Right lobe of liver (tissue), 6 donors: ENCODE results near the gene RASAL2. TPM values are rescaled to one million over a fixed set of nuclear protein-coding genes. Genes with fewer than 3 reads are reported as not detected.

Source experiments
- ATAC-seq, 4 donors: fragments of 200-7000 bp; cut with Tn5 transposase; one replicate each; pipeline ENCODE4 v1.9.1; 2020; ENCODE audit warnings: mild to moderate bottlenecking in 4 of 4, moderate library complexity in 4 of 4
- DNase-seq, 3 donors: peaks; one replicate each; pipeline ENCODE4 v3.0.0-alpha.2; 2020
- H3K27ac ChIP-seq, 3 donors: fragments of 200-600 bp; one replicate each; pipeline ENCODE4 v1.8.0; 2022
- H3K27me3 ChIP-seq, 2 donors: fragments of 200-600 bp; one replicate each; pipeline ENCODE4 v1.8.0; 2022
- H3K36me3 ChIP-seq, 4 donors: fragments of 200-600 bp; sonication (generic) in 1 of 4; one replicate each; pipeline versions ENCODE4 v1.5.1 to v1.8.0; 2017 to 2022; ENCODE audit warnings: control low read depth in 1 of 4
- H3K4me1 ChIP-seq, 4 donors: fragments of 200-600 bp; sonication (generic) in 1 of 4; one replicate each; pipeline versions ENCODE4 v1.5.1 to v1.8.0; 2017 to 2022; ENCODE audit warnings: control low read depth in 1 of 4
- H3K4me3 ChIP-seq, 3 donors: fragments of 200-600 bp; one replicate each; pipeline ENCODE4 v1.8.0; 2022
- H3K9me3 ChIP-seq, 4 donors: fragments of 200-600 bp; sonication (generic) in 1 of 4; one replicate each; pipeline versions ENCODE4 v1.5.1 to v1.8.0; 2017 to 2022; ENCODE audit warnings: control low read depth in 1 of 4
- CTCF ChIP-seq, 4 donors: fragments of 200-600 bp in 3 of 4; fragments of 450-650 bp in 1 of 4; IDR thresholded peaks; one replicate each; pipeline versions ENCODE4 v1.5.1 to v1.8.0; 2016 to 2022; ENCODE audit warnings: antibody characterized with exemption in 4 of 4, mild to moderate bottlenecking in 2 of 4
- POLR2A ChIP-seq: fragments of 450-650 bp; IDR thresholded peaks from one replicate; pipeline ENCODE4 v1.6.1; 2017; ENCODE audit warnings: antibody characterized with exemption, mild to moderate bottlenecking
- WGBS: methylation state at CpG from one replicate; pipeline ENCODE4 v1.1.6; 2018; ENCODE audit warnings: low coverage, low lambda C conversion rate; ENCODE audit not compliant: insufficient coverage; ENCODE audit errors: missing lambda C conversion rate; 5-methylcytosine and 5-hydroxymethylcytosine counted together
- intact Hi-C, 2 donors: fragments of 100-400 bp; cut with DNase I; formaldehyde crosslinking; loops; one replicate each; pipeline versions ENCODE4 v1.11.2 to v1.14.1; 2022
- total RNA-seq, 6 experiments: library from RNA; depleted of rRNA in 2 of 6; stranded (reverse); fragments of >200 nt in 2 of 6; fragmentation: NEBNext Ultra II Directional in 3 of 6; extraction: Animal tissue kit (Norgen Biotek cat#: 25700) in 3 of 6; gene quantifications; one replicate each; pipeline versions ENCODE4 v1.1.0 to v1.2.4, GENCODE V29; 2016 to 2023
- donor health status: DM: no; HTN: yes; CAD: no.
- donor health status: DM: no; HTN: no; CAD: no.
- donor health status: DM: no; HTN: no; CAD: no.
- donor health status: DM: no; HTN: yes; CAD: no.
- donor health status: DM: no; HTN: yes; CAD: no.

The RASAL2 gene
- total RNA-seq, 6 experiments from 2014 or later: 3.6 to 6.0 (median 5.2) TPM

- Histone ChIP-seq H3K4me1 (no peaks in the 10 kb centered on the region), H3K4me3 (no peak overlapping the region), H3K27me3 (no peaks in the 10 kb centered on the region), H3K27ac (no peak overlapping the region), H3K36me3 (no peaks in the 10 kb centered on the region), H3K9me3 (no peaks in the 10 kb centered on the region)
- TF ChIP-seq POLR2A: no peak
- no peak for TF ChIP-seq CTCF (IDR thresholded peaks at IDR 0.05)
- WGBS: 85% methylated on average over 11 of the region's 16 CpGs
- intact Hi-C loops: no loop called here
- ATAC-seq: no peak
- DNase-seq: no peak
These were observed 405.2 kb downstream of the RASAL2 start for GRCh38 chr1:178498896-178499675.

GRCh38 chr1:178500091-178500770 lies 406.3 kb downstream of the RASAL2 start:
- Histone ChIP-seq H3K4me3 (no peak overlapping the region), H3K27me3 (no peaks in the 10 kb centered on the region), H3K9me3 (no peaks in the 10 kb centered on the region), H3K36me3 (no peaks in the 10 kb centered on the region), H3K27ac (no peak overlapping the region), H3K4me1 (no peaks in the 10 kb centered on the region)
- DNase-seq (no peak), ATAC-seq (peak in 1 of 4 donors; percentile 14)
- intact Hi-C loops: no loop called here
- WGBS: 87% methylated on average over 10 of the region's 11 CpGs
- no peak for TF ChIP-seq POLR2A
- no peak for TF ChIP-seq CTCF (IDR thresholded peaks at IDR 0.05)

- DNase-seq (no peak), ATAC-seq (no peak)
- no peak overlapping the region for H3K4me3 ChIP-seq
- H3K27ac ChIP-seq: no peak overlapping the region
- 86% methylated on average over 8 of the region's 10 CpGs for WGBS
- H3K4me1 ChIP-seq: no peaks in the 10 kb centered on the region
- no peaks in the 10 kb centered on the region for H3K9me3 ChIP-seq
- intact Hi-C loops: no loop called here
- TF ChIP-seq CTCF (IDR thresholded peaks at IDR 0.05) (no peak), POLR2A (no peak)
- no peaks in the 10 kb centered on the region for H3K36me3 ChIP-seq
- no peaks in the 10 kb centered on the region for H3K27me3 ChIP-seq
These were observed 407.1 kb downstream of the RASAL2 start for GRCh38 chr1:178500936-178501554.

- peak; percentile 68 to 79 (median 77) for DNase-seq
- intact Hi-C loops: no loop called here
- WGBS: no CpG with 5 or more reads among the region's 5 CpGs
These were observed 407.9 kb downstream of the RASAL2 start for GRCh38 chr1:178501705-178502329.

More at GRCh38 chr1:178501705-178502329, 407.9 kb downstream of the RASAL2 start:
- H3K9me3 ChIP-seq: no peaks in the 10 kb centered on the region
- H3K27ac ChIP-seq: no peak overlapping the region
- H3K36me3 ChIP-seq: no peaks in the 10 kb centered on the region
- no peaks in the 10 kb centered on the region for H3K4me1 ChIP-seq
- peak; percentile 81 to 94 (median 89) for ATAC-seq
- no peaks in the 10 kb centered on the region for H3K27me3 ChIP-seq
- TF ChIP-seq POLR2A (no peak), CTCF (IDR thresholded peaks at IDR 0.05) (peak; percentile 63 to 93 (median 85))
- H3K4me3 ChIP-seq: no peak overlapping the region
